Loucy (cell line): Measurements from ENCODE around the gene ZNF282.

ENCODE experiments used
- EZH2phosphoT487 ChIP-seq: fragments of 200-600 bp; IDR thresholded peaks from 2 replicates; pipeline ENCODE4 v1.6.1; 2018; ENCODE audit warnings: antibody characterized with exemption, mild to moderate bottlenecking, moderate library complexity, borderline replicate concordance
- TF ChIP-seq, protein P1 (sequence below): fragments of 200-600 bp; sonication (generic); conservative IDR thresholded peaks from 2 replicates; pipeline ENCODE4 v1.5.1; 2014; ENCODE audit warnings: mild to moderate bottlenecking, antibody characterized with exemption, low read length

DNA sequence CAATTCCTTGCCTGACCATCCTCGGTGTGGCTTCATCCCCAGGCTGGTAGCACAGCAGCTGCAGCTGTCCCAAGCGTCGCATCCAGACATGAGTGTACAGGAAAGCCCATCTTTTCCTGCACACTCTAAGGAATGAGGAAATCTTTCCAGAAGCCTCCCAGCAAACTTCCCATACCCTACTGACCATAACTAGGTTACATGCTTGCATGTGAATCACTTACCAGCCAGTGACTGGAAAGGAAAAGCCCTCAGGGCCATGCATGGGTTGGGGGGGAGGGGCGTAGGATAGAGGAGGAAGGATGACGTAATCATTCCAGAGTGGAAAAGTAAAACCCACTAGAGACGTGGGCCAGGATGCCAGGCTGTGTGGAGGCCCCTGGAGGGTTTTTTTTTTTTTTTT lies 25.2 kb downstream of the ZNF282 start:
- TF ChIP-seq, protein P1, sequence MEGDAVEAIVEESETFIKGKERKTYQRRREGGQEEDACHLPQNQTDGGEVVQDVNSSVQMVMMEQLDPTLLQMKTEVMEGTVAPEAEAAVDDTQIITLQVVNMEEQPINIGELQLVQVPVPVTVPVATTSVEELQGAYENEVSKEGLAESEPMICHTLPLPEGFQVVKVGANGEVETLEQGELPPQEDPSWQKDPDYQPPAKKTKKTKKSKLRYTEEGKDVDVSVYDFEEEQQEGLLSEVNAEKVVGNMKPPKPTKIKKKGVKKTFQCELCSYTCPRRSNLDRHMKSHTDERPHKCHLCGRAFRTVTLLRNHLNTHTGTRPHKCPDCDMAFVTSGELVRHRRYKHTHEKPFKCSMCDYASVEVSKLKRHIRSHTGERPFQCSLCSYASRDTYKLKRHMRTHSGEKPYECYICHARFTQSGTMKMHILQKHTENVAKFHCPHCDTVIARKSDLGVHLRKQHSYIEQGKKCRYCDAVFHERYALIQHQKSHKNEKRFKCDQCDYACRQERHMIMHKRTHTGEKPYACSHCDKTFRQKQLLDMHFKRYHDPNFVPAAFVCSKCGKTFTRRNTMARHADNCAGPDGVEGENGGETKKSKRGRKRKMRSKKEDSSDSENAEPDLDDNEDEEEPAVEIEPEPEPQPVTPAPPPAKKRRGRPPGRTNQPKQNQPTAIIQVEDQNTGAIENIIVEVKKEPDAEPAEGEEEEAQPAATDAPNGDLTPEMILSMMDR, result no peak
- no peak for TF ChIP-seq EZH2phosphoT487
